Mesothelial cell of epicardium (in vitro differentiated cells): ENCODE measurements around the gene RP9. TPM values are rescaled to one million over a fixed set of nuclear protein-coding genes. Genes with fewer than 3 reads are reported as not detected.

ENCODE experiments used
- DNase-seq, 2 experiments: peaks; one replicate each; pipeline ENCODE4 v3.0.0; 2021; ENCODE audit warnings: low spot score in 2 of 2; ENCODE audit not compliant: unreplicated experiment in 2 of 2
- H3K27ac Mint-ChIP-seq: 2 replicates; pipeline ENCODE4 v1.8.0; 2021; ENCODE audit warnings: mixed read lengths
- H3K27me3 Mint-ChIP-seq: 2 replicates; pipeline ENCODE4 v1.8.0; 2021; ENCODE audit warnings: low read depth, mixed read lengths
- H3K36me3 Mint-ChIP-seq: 2 replicates; pipeline ENCODE4 v1.8.0; 2021; ENCODE audit warnings: mixed read lengths
- H3K4me1 Mint-ChIP-seq: 2 replicates; pipeline ENCODE4 v1.8.0; 2021; ENCODE audit warnings: mixed read lengths
- H3K4me3 Mint-ChIP-seq: 2 replicates; pipeline ENCODE4 v1.8.0; 2021; ENCODE audit warnings: mild to moderate bottlenecking, moderate library complexity, mixed read lengths
- H3K9me3 Mint-ChIP-seq: 2 replicates; pipeline ENCODE4 v1.8.0; 2021; ENCODE audit warnings: mixed read lengths
- CTCF ChIP-seq: fragments of 200-600 bp; sonication (generic); IDR thresholded peaks from one replicate; pipeline ENCODE4 v1.5.0; 2021; ENCODE audit warnings: antibody characterized with exemption; ENCODE audit not compliant: unreplicated experiment
- total RNA-seq: library from RNA; stranded (reverse); gene quantifications from 3 replicates; pipeline ENCODE4 v1.2.1, GENCODE V29; 2021

RP9 gene
- total RNA-seq, 1 donor from 2014 or later: 20.3 TPM

GRCh38 chr7:33152087-33152486 lies 42.9 kb upstream of the RP9 start:
- Mint-ChIP-seq H3K36me3 (no peaks in the 10 kb centered on the region), H3K27me3 (no peaks in the 10 kb centered on the region), H3K4me1 (peaks cover 12% of the 10 kb centered on the region), H3K27ac (no peak overlapping the region), H3K9me3 (no peaks in the 10 kb centered on the region), H3K4me3 (no peak overlapping the region)
- TF ChIP-seq CTCF: no peak
- no peak for DNase-seq

GRCh38 chr7:33145156-33145555 lies 36.0 kb upstream of the RP9 start:
- Mint-ChIP-seq H3K36me3 (peaks cover 8% of the 10 kb centered on the region), H3K9me3 (peaks cover 12% of the 10 kb centered on the region), H3K27me3 (no peaks in the 10 kb centered on the region), H3K27ac (no peak overlapping the region), H3K4me1 (peaks cover under 1% of the 10 kb centered on the region), H3K4me3 (no peak overlapping the region)
- DNase-seq: no peak
- TF ChIP-seq CTCF: no peak

DNA sequence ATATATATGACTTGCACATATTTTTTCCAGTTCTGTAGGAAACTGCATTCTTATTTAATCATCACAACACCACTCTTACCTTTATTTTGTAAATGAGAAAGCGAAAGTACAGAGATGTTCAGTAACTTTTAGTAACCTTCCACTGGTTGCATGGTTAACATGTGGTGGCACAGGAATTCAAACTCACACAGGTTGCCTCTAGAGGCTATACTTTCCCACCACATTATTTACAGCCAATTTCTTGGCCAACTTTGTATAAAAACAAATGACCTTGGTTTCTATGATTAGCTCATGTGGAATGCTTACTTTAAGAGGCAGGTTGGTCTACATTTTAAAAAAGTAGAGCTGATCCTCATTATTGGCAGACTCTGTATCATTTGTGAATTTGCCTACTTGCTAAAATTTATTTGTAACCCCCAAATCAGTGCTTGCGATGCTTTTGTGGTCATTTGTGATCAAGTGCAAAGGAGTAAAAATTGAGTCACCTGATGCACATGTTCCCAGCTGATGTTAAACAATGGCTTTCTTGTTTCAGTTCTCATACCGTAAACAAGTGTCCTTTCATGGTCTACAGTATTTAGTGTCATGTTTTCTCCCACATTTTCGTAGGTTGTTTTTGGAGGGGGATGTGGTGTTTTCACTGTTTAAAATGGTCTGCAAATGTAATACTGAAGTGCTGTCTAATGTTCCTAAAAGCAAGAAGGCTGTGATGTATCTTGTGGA lies 35.0 kb upstream of the RP9 start:
- no peak for DNase-seq

DNA sequence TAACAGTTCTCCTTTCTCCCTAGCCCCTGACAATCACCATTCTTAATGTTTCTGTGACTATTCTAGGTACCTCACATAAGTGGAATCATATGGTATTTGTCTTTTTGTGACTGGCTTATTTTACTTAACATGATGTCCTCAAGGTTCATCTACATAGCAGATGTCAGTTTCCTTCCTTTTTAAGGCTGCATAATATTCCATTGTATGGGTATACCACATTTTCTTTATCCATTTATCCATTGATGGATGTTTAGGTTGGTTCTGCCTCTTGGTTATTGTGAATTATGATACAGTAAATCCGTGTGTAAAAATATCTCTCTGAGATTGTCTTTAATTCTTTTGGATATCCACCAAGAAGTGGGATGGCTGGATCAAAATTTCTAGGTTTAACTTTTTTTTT lies 33.4 kb upstream of the RP9 start:
- Mint-ChIP-seq H3K27ac (no peak overlapping the region), H3K9me3 (peaks cover 12% of the 10 kb centered on the region), H3K36me3 (peaks cover 8% of the 10 kb centered on the region), H3K4me1 (no peaks in the 10 kb centered on the region), H3K4me3 (no peak overlapping the region), H3K27me3 (no peaks in the 10 kb centered on the region)
- DNase-seq: no peak
- no peak for TF ChIP-seq CTCF

More for the DNA sequence above, 35.0 kb upstream of the RP9 start:
- Mint-ChIP-seq H3K27me3 (no peaks in the 10 kb centered on the region), H3K36me3 (peaks cover 8% of the 10 kb centered on the region), H3K9me3 (peaks cover 12% of the 10 kb centered on the region), H3K4me1 (no peaks in the 10 kb centered on the region), H3K4me3 (no peak overlapping the region), H3K27ac (no peak overlapping the region)
- TF ChIP-seq CTCF: no peak

GRCh38 chr7:33137103-33137502 lies 27.9 kb upstream of the RP9 start:
- Mint-ChIP-seq H3K36me3 (peaks cover 4% of the 10 kb centered on the region), H3K4me1 (no peaks in the 10 kb centered on the region), H3K27ac (no peak overlapping the region), H3K27me3 (no peaks in the 10 kb centered on the region), H3K9me3 (peaks cover 9% of the 10 kb centered on the region), H3K4me3 (no peak overlapping the region)
- DNase-seq: no peak
- no peak for TF ChIP-seq CTCF
